CD4-positive, alpha-beta T cell (primary cell): ENCODE measurements around the gene FCAMR. TPM values are rescaled to one million over a fixed set of nuclear protein-coding genes. Genes with fewer than 3 reads are reported as not detected.

Experiments used
- ATAC-seq: fragments of 200-7000 bp; cut with Tn5 transposase; one replicate; pipeline ENCODE4 v1.10.0; 2022; ENCODE audit warnings: mild to moderate bottlenecking; ENCODE audit not compliant: poor library complexity
- CTCF ChIA-PET: fragments of 350-600 bp; sonication (Branson Sonifier 250); formaldehyde crosslinking; loops from one replicate; lab custom pipeline; 2021; ENCODE audit warnings: antibody characterized with exemption, inconsistent platforms; lab: Charles Lee
- POLR2A ChIA-PET: fragments of 350-600 bp; sonication (Branson Sonifier 250); formaldehyde crosslinking; loops from one replicate; lab custom pipeline; 2021; ENCODE audit warnings: antibody characterized with exemption, inconsistent platforms; lab: Charles Lee
- DNase-seq, 14 experiments: peaks; one replicate each; pipeline ENCODE4 v3.0.0-alpha.2; 2013 to 2020; ENCODE audit warnings: mixed read lengths in 2 of 14
- H3K27ac ChIP-seq, 2 donors: one replicate each; pipeline versions ENCODE4 v1.5.1 to v1.7.0; 2013; ENCODE audit warnings: low read length in 2 of 2, low read depth in 1 of 2, mild to moderate bottlenecking in 1 of 2
- H3K27me3 ChIP-seq, 2 experiments: 1 replicate in 1 of 2; 2 replicates in 1 of 2; pipeline versions ENCODE4 v1.6.1 to v1.7.0; 2013; ENCODE audit warnings: low read length in 2 of 2, control low read depth in 1 of 2, mild to moderate bottlenecking in 1 of 2, moderate library complexity in 1 of 2; ENCODE audit not compliant: insufficient read depth in 2 of 2, control insufficient read depth in 1 of 2
- H3K36me3 ChIP-seq: one replicate; pipeline ENCODE4 v1.6.1; 2013; ENCODE audit warnings: low read length, control low read depth; ENCODE audit not compliant: insufficient read depth
- H3K4me1 ChIP-seq: one replicate; pipeline ENCODE4 v1.6.1; 2013; ENCODE audit warnings: low read length, control low read depth; ENCODE audit not compliant: insufficient read depth
- H3K4me3 ChIP-seq: one replicate; pipeline ENCODE4 v1.5.1; 2013; ENCODE audit warnings: mild to moderate bottlenecking, low read length, moderate library complexity
- H3K9me3 ChIP-seq, 2 experiments: 1 replicate in 1 of 2; 2 replicates in 1 of 2; pipeline versions ENCODE4 v1.6.1 to v1.7.0; 2013; ENCODE audit warnings: low read length in 2 of 2, mild to moderate bottlenecking in 2 of 2, control low read depth in 1 of 2, moderate library complexity in 1 of 2; ENCODE audit not compliant: control insufficient read depth in 1 of 2, insufficient read depth in 1 of 2
- H3K27ac Mint-ChIP-seq: one replicate; pipeline ENCODE4 v1.8.0; 2020; ENCODE audit warnings: mixed read lengths
- H3K27me3 Mint-ChIP-seq: one replicate; pipeline ENCODE4 v1.8.0; 2021; ENCODE audit warnings: mixed read lengths
- H3K36me3 Mint-ChIP-seq: one replicate; pipeline ENCODE4 v1.8.0; 2021; ENCODE audit warnings: low read depth, mixed read lengths
- H3K4me1 Mint-ChIP-seq: one replicate; pipeline ENCODE4 v1.8.0; 2021; ENCODE audit warnings: low read depth, mixed read lengths
- H3K4me3 Mint-ChIP-seq: one replicate; pipeline ENCODE4 v1.8.0; 2020; ENCODE audit warnings: mild to moderate bottlenecking, mixed read lengths
- H3K9me3 Mint-ChIP-seq: one replicate; pipeline ENCODE4 v1.8.0; 2020; ENCODE audit warnings: mixed read lengths
- intact Hi-C, 2 experiments: fragments of 100-400 bp; cut with DNase I in 1 of 2; cut with micrococcal nuclease in 1 of 2; formaldehyde crosslinking; loops; one replicate each; pipeline versions ENCODE4 v1.15.1 to v1.9.0; 2023 to 2025; cut with DNase I, micrococcal nuclease
- total RNA-seq, 174 experiments: library from RNA in 2 of 174; stranded (reverse) in 2 of 174; gene quantifications; one replicate each; pipeline ENCODE4 v1.2.3 and lab custom pipeline; 2021 to 2026
- TF ChIP-seq, protein P1 (sequence below): fragments of 200-600 bp; IDR thresholded peaks from one replicate; pipeline ENCODE4 v1.8.0; 2022; ENCODE audit warnings: antibody characterized with exemption, mild to moderate bottlenecking

FCAMR gene
- total RNA-seq, 2 experiments from 2014 or later = not detected

DNA sequence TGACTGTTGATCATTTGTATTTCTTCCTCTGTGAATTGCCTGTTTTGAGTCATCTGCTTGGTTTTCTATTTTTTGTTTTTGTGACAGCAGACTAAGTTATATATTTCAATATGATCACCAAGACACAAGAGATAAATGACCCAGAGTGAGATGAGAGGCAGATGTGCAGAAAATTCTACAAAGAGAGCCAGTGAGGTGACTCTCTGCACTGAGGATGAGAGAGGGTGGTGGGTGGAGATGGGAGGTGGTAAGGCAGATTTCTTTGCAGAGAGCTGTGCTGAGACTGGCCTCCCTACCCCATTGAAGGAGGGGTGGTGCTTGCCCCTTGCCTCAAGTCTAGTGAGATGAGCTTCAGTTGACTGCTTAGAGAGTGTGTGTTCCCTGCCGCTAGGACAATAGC is 17.6 kb upstream of the FCAMR start:
- ChIA-PET POLR2A (no interaction called here), CTCF (no interaction called here)
- intact Hi-C loops = loop anchor here in 1 of 2 experiments (10.0 kb wide), 1 partner anchor 513 kb away; the partner anchor contains the start of gene IKBKE
- Histone ChIP-seq H3K27ac (no peak overlapping the region), H3K36me3 (no peaks in the 10 kb centered on the region), H3K27me3 (peaks cover 6 to 17% of the 10 kb centered on the region in 2 experiments), H3K4me1 (no peaks in the 10 kb centered on the region), H3K4me3 (no peak overlapping the region), H3K9me3 (no peaks in the 10 kb centered on the region)
- Mint-ChIP-seq H3K9me3 (no peaks in the 10 kb centered on the region), H3K27ac (no peak overlapping the region), H3K4me1 (no peaks in the 10 kb centered on the region), H3K4me3 (no peak overlapping the region), H3K36me3 (no peaks in the 10 kb centered on the region), H3K27me3 (peaks cover 29% of the 10 kb centered on the region)
- TF ChIP-seq, protein P1, sequence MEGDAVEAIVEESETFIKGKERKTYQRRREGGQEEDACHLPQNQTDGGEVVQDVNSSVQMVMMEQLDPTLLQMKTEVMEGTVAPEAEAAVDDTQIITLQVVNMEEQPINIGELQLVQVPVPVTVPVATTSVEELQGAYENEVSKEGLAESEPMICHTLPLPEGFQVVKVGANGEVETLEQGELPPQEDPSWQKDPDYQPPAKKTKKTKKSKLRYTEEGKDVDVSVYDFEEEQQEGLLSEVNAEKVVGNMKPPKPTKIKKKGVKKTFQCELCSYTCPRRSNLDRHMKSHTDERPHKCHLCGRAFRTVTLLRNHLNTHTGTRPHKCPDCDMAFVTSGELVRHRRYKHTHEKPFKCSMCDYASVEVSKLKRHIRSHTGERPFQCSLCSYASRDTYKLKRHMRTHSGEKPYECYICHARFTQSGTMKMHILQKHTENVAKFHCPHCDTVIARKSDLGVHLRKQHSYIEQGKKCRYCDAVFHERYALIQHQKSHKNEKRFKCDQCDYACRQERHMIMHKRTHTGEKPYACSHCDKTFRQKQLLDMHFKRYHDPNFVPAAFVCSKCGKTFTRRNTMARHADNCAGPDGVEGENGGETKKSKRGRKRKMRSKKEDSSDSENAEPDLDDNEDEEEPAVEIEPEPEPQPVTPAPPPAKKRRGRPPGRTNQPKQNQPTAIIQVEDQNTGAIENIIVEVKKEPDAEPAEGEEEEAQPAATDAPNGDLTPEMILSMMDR = no peak
- DNase-seq (no peak), ATAC-seq (no peak)

DNA sequence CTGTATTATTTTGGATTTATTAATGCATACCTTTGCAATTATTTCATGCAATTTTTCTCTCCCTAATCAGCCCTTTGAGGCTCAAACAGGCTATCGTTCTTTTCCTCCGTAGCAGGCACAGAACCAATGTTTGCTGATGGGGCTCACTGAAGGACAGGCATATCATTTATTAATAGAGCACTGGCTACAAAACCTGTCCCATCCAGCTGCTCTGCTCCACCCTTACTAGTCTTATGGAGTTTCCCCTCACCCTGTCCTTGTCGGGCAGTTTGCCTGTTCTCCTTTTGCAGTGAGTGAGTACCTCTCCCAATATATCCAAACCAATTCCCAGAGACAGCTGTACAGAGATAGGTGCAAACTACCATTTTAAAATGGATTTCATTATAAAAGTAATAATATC is 16.6 kb upstream of the FCAMR start:
- POLR2A ChIA-PET = no interaction called here
- H3K27ac ChIP-seq = no peak overlapping the region
- ATAC-seq = no peak
- H3K27ac Mint-ChIP-seq = no peak overlapping the region
- H3K27me3 Mint-ChIP-seq = peaks cover 24% of the 10 kb centered on the region
- H3K4me1 Mint-ChIP-seq = no peaks in the 10 kb centered on the region
- no peaks in the 10 kb centered on the region for H3K9me3 Mint-ChIP-seq
- H3K4me1 ChIP-seq = no peaks in the 10 kb centered on the region
- no peaks in the 10 kb centered on the region for H3K36me3 Mint-ChIP-seq
- no peak for DNase-seq
- no peaks in the 10 kb centered on the region for H3K9me3 ChIP-seq
- TF ChIP-seq, protein P1 = no peak
- no peak overlapping the region for H3K4me3 Mint-ChIP-seq
- intact Hi-C loops = loop anchor here in 1 of 2 experiments (10.0 kb wide), 1 partner anchor 512 kb away; the partner anchor contains the start of gene IKBKE
- no peaks in the 10 kb centered on the region for H3K36me3 ChIP-seq
- peaks cover 6 to 12% of the 10 kb centered on the region in 2 experiments for H3K27me3 ChIP-seq
- CTCF ChIA-PET = interaction anchor here (1.4 kb wide), 1 partner anchor 15 kb away, joined by 3 read pairs; no protein-coding TSS in a partner anchor
- no peak overlapping the region for H3K4me3 ChIP-seq

DNA sequence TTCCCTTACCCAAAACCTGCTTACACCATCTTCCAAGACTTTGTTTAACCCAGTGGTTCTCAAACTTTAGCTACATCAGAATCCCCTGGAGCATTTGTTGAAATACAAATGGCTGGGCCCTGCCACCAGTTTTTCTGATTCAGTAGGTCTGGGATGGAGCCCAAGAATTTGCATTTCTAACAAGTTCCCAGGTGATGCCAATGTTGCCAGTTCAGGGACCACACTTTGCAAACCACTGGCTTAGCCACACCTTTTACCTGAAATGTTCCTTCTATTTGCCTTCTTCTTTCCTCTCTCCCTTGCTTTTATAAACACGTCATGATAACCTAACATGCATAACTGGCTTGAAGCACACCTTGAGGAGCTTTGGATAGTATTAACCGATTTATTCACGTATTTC is 16.1 kb upstream of the FCAMR start:
- no peaks in the 10 kb centered on the region for H3K9me3 Mint-ChIP-seq
- Histone ChIP-seq H3K27me3 (peaks cover 6 to 12% of the 10 kb centered on the region in 2 experiments), H3K4me1 (no peaks in the 10 kb centered on the region), H3K4me3 (no peak overlapping the region), H3K27ac (no peak overlapping the region), H3K9me3 (no peaks in the 10 kb centered on the region), H3K36me3 (no peaks in the 10 kb centered on the region)
- POLR2A ChIA-PET = interaction anchor here (0.6 kb wide), 1 partner anchor 214 kb away, joined by 3 read pairs; the partner anchor contains the start of gene IL10
- ATAC-seq (no peak), DNase-seq (no peak)
- intact Hi-C loops = loop anchor here in 1 of 2 experiments (10.0 kb wide), 1 partner anchor 512 kb away; the partner anchor contains the start of gene IKBKE
- no peak overlapping the region for H3K27ac Mint-ChIP-seq
- H3K4me3 Mint-ChIP-seq = no peak overlapping the region
- CTCF ChIA-PET = interaction anchor here (1.4 kb wide), 1 partner anchor 15 kb away, joined by 3 read pairs; no protein-coding TSS in a partner anchor
- peaks cover 19% of the 10 kb centered on the region for H3K27me3 Mint-ChIP-seq
- TF ChIP-seq, protein P1 = no peak
- H3K4me1 Mint-ChIP-seq = no peaks in the 10 kb centered on the region
- H3K36me3 Mint-ChIP-seq = no peaks in the 10 kb centered on the region
